Activated naive CD4-positive, alpha-beta T cell treated with anti-CD3 and anti-CD28 coated beads for 36 hours (primary cell): ENCODE data around the gene ELMOD3. TPM values are rescaled to one million over a fixed set of nuclear protein-coding genes. Genes with fewer than 3 reads are reported as not detected.

Source experiments
- CTCF ChIA-PET: fragments of 350-600 bp; sonication (Branson Sonifier 250); formaldehyde crosslinking; loops from one replicate; lab custom pipeline; 2021; ENCODE audit warnings: antibody characterized with exemption; lab: Charles Lee
- DNase-seq: peaks from one replicate; pipeline ENCODE4 v3.0.0-alpha.2; 2020
- H3K27ac Mint-ChIP-seq: one replicate; pipeline ENCODE4 v1.8.0; 2021; ENCODE audit warnings: mild to moderate bottlenecking, mixed read lengths
- H3K27me3 Mint-ChIP-seq: one replicate; pipeline ENCODE4 v1.8.0; 2021; ENCODE audit warnings: low read depth, mixed read lengths
- H3K36me3 Mint-ChIP-seq: one replicate; pipeline ENCODE4 v1.8.0; 2021; ENCODE audit warnings: low read depth, mixed read lengths
- H3K4me1 Mint-ChIP-seq: one replicate; pipeline ENCODE4 v1.8.0; 2021; ENCODE audit warnings: low read depth, mixed read lengths
- H3K4me3 Mint-ChIP-seq: one replicate; pipeline ENCODE4 v1.8.0; 2021; ENCODE audit warnings: mild to moderate bottlenecking, moderate library complexity, mixed read lengths
- H3K9me3 Mint-ChIP-seq: one replicate; pipeline ENCODE4 v1.8.0; 2021; ENCODE audit warnings: mixed read lengths
- intact Hi-C: fragments of 100-400 bp; cut with micrococcal nuclease; formaldehyde crosslinking; loops from one replicate; pipeline ENCODE4 v1.15.1; 2023
- total RNA-seq, 2 experiments: library from RNA; stranded (reverse); gene quantifications; one replicate each; pipeline ENCODE4 v1.2.3, GENCODE V29; 2021

Gene ELMOD3
- total RNA-seq, 2 experiments from 2014 or later = 14.8 to 15.4 TPM

DNA sequence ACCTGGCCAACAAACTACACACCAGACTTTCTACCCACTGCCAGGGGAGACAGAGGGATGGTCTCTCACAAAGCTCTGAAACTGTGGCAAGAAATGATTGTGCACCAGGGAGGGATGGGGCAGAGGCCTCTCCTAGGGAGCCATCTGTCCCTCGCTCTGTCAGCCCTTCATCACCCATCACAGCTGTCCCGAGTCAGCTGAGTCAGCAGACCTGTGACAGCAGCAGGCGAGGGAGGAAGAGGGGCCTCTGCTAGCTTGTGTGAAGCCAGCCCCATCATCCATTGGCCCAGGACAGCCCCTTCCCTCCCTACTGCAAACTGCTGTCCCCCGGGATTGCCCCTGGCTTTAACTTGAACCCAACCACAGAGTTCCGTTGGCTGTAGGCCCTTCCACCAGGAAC, 69.0 kb downstream of the ELMOD3 start:
- intact Hi-C loops = no loop called here
- H3K27me3 Mint-ChIP-seq = no peaks in the 10 kb centered on the region
- H3K27ac Mint-ChIP-seq = no peak overlapping the region
- CTCF ChIA-PET = interaction anchor here (0.7 to 9.9 kb wide), 2 partner anchors 129 to 172 kb away, joined by 3 to 282 read pairs; partner anchors contain the start of gene RNF181
- DNase-seq = no peak
- H3K4me1 Mint-ChIP-seq = peaks cover 16% of the 10 kb centered on the region
- no peaks in the 10 kb centered on the region for H3K36me3 Mint-ChIP-seq
- no peak overlapping the region for H3K4me3 Mint-ChIP-seq
- H3K9me3 Mint-ChIP-seq = no peaks in the 10 kb centered on the region

DNA sequence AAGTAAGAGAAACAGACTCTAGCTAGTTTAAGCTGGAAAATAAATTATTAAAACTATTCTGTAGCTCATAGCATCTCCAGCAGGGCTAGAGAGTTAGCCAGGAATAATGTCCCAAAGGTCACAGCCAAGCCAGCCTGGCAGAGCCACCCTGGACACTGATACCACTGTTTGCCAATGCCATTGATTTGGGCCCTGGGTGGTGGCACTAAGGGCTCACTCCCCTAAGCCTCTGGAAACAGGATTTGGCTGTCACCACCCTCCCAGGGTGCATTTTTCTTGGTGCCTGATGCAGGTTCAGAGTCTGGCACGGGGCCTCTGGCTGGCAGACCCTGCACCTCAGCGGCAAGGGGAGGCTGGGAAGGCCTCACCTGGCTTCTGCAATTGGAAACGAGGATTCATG, 71.0 kb downstream of the ELMOD3 start:
- CTCF ChIA-PET = interaction anchor here (9.9 kb wide), 1 partner anchor 127 kb away, joined by 282 read pairs; no protein-coding TSS in a partner anchor
- Mint-ChIP-seq H3K9me3 (no peaks in the 10 kb centered on the region), H3K36me3 (no peaks in the 10 kb centered on the region), H3K27me3 (no peaks in the 10 kb centered on the region), H3K4me1 (peaks cover 4% of the 10 kb centered on the region), H3K27ac (no peak overlapping the region), H3K4me3 (no peak overlapping the region)
- intact Hi-C loops = no loop called here
- DNase-seq = no peak

DNA sequence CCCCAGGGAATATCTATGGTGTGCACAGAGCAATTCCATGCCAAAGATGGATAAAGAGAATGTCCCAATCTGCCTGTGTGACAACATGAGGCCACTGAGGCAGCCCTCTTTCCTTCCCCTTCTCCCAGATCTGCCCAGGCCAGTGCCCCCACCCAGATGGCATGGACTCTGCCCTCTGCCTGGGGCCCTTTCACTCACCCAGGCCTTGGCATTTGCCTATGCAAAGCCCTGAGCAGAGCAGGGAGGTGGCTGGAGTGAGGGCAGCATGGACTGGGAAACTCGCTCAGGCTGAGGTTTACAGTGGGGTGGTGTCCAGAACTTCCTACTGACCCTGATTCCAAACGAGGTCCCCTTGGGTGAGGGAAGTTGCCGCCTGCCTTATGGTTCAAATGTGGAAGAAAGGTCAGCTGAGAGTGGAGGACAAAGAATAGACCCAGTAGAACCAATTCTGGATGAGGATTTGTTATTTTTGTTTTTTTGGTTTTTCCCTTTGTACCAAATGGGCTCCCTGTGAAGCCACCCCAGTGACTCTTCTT, 72.8 kb downstream of the ELMOD3 start:
- no peak for DNase-seq
- H3K9me3 Mint-ChIP-seq = no peaks in the 10 kb centered on the region
- H3K4me1 Mint-ChIP-seq = no peaks in the 10 kb centered on the region
- no peak overlapping the region for H3K4me3 Mint-ChIP-seq
- CTCF ChIA-PET = interaction anchor here (3.2 to 9.9 kb wide), 2 partner anchors 7 to 125 kb away, joined by 22 to 282 read pairs; partner anchors contain the start of gene SH2D6
- no peak overlapping the region for H3K27ac Mint-ChIP-seq
- no peaks in the 10 kb centered on the region for H3K27me3 Mint-ChIP-seq
- H3K36me3 Mint-ChIP-seq = no peaks in the 10 kb centered on the region
- intact Hi-C loops = no loop called here

DNA sequence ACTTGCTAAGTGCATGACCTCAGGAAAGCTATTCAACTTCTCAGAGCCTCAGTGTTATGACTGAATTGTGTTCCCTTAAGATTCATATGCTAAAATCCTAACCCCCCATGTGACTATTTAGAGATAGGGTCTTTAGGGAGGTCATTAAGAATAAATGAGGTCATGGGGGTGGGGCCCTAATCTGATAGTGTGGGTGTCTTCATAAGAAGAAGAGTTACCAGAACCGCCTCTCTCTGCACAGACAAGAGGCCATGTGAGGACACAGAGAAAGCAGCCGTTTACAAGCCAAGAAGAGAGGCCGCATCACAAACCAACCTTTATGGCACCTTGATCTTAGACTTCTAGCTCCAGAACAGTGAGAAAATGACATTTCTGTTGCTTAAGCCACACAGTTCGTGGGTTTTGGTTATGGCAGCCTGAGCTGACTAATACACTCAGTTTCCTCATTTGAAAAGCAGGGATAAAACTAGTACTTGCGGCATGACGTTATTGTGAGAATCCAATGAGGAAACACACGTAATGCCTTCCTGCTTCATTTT, 73.8 kb downstream of the ELMOD3 start:
- DNase-seq = no peak
- CTCF ChIA-PET = interaction anchor here (0.5 to 3.2 kb wide), 5 partner anchors 8 to 210 kb away, joined by 3 to 22 read pairs (median 4); partner anchors contain the start of gene SH2D6
- intact Hi-C loops = no loop called here

DNA sequence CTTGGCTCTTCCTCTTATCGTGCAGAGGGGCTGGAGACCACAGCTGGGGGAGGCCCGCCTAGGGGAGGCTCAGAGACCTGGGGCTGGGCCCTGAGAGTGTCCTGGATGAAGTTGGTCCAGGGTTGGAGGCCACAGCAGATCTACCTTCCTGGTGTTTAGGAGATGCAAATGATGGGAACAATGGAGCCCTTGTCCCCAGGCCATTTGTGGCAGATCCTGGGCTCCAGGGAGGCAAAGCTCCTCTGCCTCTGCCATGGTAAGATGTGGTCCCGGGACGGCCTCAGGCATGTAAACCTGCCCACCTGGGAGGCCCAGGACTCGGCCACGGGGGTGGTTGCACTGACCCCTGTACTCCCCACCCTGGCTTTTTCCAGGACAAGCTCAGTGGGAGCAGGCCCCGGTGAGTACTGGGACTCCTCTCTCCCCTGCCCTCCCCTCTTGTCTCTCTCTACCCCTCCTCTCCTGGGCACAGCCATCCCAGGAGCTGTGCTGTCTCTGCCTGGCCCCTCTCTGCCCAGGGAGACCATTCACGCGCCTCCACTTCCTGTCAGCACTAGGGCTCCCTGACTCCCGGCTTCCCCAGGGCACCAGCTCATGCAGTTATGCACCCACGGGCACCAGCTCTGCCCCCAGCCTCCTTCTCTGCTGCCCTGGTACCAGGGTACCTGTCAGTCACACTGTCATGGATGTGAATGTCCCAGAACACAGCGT, 74.8 kb downstream of the ELMOD3 start:
- H3K4me1 Mint-ChIP-seq = no peaks in the 10 kb centered on the region
- no peak overlapping the region for H3K4me3 Mint-ChIP-seq
- no peak overlapping the region for H3K27ac Mint-ChIP-seq
- intact Hi-C loops = no loop called here
- no peaks in the 10 kb centered on the region for H3K36me3 Mint-ChIP-seq
- DNase-seq = no peak
- H3K9me3 Mint-ChIP-seq = no peaks in the 10 kb centered on the region
- no peaks in the 10 kb centered on the region for H3K27me3 Mint-ChIP-seq
- CTCF ChIA-PET = interaction anchor here (0.8 to 3.2 kb wide), 6 partner anchors 9 to 124 kb away, joined by 3 to 22 read pairs (median 4); partner anchors contain the start of gene SH2D6

More for the DNA sequence above, 73.8 kb downstream of the ELMOD3 start:
- no peak overlapping the region for H3K27ac Mint-ChIP-seq
- no peaks in the 10 kb centered on the region for H3K27me3 Mint-ChIP-seq
- no peak overlapping the region for H3K4me3 Mint-ChIP-seq
- no peaks in the 10 kb centered on the region for H3K9me3 Mint-ChIP-seq
- H3K4me1 Mint-ChIP-seq = no peaks in the 10 kb centered on the region
- H3K36me3 Mint-ChIP-seq = no peaks in the 10 kb centered on the region

DNA sequence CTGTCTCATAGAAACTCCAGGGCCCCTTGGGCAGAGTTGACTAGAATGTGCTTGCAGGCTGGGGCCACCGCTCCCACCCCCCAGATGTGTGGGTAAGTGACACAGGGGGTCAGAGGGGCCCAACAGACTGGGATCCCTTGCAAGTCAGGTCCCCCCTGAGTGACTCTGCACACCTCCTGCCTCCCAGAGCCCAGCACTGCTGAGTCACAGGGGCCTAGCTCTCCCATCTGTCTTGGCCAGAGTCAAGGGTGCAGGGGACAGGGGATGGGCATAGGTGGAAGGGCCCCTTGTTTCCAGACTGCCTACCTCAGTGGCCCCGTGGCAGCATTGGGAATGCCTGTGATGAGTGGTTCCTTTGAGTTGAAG, 75.3 kb downstream of the ELMOD3 start:
- Mint-ChIP-seq H3K4me3 (no peak overlapping the region), H3K27me3 (no peaks in the 10 kb centered on the region), H3K9me3 (no peaks in the 10 kb centered on the region), H3K27ac (no peak overlapping the region), H3K4me1 (no peaks in the 10 kb centered on the region), H3K36me3 (no peaks in the 10 kb centered on the region)
- intact Hi-C loops = no loop called here
- CTCF ChIA-PET = interaction anchor here (1.1 to 3.2 kb wide), 3 partner anchors 10 to 122 kb away, joined by 4 to 22 read pairs (median 9); partner anchors contain the start of gene SH2D6
- DNase-seq = no peak

DNA sequence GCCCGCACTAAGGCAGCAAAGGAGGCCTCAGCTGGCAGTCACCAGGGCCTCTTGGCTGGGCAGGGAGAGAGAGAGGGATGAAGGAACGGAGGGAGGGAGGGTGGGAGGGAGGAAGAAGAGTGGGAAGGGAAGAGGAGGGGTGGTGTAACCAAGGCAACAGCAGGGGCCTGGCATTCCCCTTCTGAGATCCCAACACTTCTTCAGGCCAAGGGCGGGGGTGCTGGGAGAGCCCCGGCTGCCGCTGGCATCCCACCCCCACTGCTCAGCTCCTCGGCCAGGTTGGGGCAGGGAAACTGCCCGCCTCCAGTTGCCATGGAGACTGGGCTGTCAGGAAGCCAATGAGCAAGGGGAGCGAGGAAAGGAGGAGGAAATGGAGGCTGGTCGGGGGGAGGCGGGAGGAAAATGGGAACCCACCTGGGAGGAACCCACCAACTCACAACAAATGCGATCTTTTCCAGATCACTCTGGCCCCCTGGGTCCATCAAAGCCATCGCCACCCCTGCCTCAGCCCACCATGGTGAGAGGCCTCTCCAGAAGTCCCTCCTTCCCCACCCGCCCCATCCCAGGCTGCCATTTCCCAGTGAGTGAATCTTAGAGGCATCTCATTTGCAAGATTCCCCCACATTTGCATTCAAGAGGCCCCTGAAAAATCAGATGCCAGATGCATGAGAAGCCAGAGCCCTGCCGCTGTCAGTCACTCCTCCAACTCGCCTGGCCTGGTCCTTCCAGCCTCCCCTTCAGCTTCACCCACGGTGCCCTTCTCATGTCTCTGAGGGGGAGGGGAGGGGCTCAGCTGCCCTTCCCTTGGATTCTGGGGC, 76.4 kb downstream of the ELMOD3 start:
- no peak overlapping the region for H3K27ac Mint-ChIP-seq
- no peaks in the 10 kb centered on the region for H3K27me3 Mint-ChIP-seq
- no peaks in the 10 kb centered on the region for H3K36me3 Mint-ChIP-seq
- CTCF ChIA-PET = interaction anchor here (1.1 to 3.2 kb wide), 2 partner anchors 11 to 121 kb away, joined by 3 to 22 read pairs; partner anchors contain the start of gene SH2D6
- intact Hi-C loops = no loop called here
- no peak for DNase-seq
- H3K4me1 Mint-ChIP-seq = no peaks in the 10 kb centered on the region
- no peaks in the 10 kb centered on the region for H3K9me3 Mint-ChIP-seq
- no peak overlapping the region for H3K4me3 Mint-ChIP-seq

DNA sequence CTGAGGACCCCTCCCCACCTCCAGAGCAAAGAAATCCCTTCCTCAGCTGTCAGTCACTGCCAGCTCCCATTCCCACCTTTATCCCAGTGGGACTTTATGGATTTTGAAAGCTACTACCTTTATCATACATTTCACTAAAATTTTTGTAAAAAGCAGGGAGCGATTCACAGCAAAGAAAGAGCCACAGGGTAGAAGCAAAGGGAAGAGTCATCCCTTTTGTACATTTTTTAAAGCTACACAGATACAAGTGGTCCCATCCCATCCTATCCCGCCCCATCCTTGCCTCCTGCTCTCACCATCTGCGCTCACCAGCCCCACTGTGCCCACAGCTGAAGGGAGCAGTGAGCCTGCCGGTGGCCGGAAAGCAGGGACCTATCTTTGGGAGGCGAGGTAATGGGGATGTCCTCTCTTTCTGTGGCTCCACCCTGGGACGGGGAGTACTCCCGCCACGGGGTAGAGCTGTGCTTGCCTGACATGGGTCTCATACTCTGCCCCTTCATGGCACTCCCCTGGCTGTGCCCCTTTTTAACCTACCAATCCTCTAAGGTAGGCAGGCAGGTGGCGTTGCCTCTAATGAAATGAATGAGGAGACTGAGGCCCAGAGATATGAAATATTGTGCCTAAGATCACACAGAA, 77.1 kb downstream of the ELMOD3 start:
- Mint-ChIP-seq H3K27me3 (no peaks in the 10 kb centered on the region), H3K4me1 (no peaks in the 10 kb centered on the region), H3K27ac (no peak overlapping the region), H3K36me3 (no peaks in the 10 kb centered on the region), H3K4me3 (no peak overlapping the region), H3K9me3 (no peaks in the 10 kb centered on the region)
- CTCF ChIA-PET = interaction anchor here (1.1 kb wide), 1 partner anchor 121 kb away, joined by 3 read pairs; no protein-coding TSS in a partner anchor
- no peak for DNase-seq
- intact Hi-C loops = no loop called here

DNA sequence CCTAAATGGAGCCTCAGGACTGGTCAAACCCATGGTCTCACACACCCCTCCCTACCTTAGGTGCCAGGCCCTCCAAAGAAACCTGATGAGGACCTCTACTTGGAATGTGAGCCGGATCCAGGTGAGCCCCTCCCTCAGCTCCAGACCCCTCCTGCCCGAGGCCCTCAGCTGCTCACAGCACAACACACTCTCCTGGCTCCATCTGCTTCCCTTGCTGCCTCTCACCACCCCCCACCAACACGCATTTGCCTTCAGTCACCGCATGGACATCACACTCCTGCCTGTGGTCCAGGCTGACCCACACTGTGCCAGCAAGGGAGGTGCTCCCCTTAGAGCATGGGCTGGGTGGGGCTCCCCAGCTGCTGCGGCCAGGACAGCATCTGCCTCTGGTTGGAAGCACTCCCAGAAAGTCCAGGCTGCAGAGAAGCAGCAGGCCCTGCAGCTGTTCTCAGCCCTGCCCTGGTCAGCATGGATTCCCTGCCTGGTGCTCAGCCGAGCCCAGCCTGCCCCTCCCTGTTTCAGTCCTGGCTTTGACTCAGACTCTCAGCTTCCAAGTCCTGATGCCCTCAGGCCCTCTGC, 79.0 kb downstream of the ELMOD3 start:
- Mint-ChIP-seq H3K4me3 (no peak overlapping the region), H3K9me3 (no peaks in the 10 kb centered on the region), H3K27me3 (no peaks in the 10 kb centered on the region), H3K4me1 (peaks cover 12% of the 10 kb centered on the region), H3K36me3 (no peaks in the 10 kb centered on the region), H3K27ac (no peak overlapping the region)
- no peak for DNase-seq
- CTCF ChIA-PET = interaction anchor here (1.3 kb wide), 1 partner anchor 105 kb away, joined by 3 read pairs; the partner anchor contains the start of gene MAT2A
- intact Hi-C loops = no loop called here

DNA sequence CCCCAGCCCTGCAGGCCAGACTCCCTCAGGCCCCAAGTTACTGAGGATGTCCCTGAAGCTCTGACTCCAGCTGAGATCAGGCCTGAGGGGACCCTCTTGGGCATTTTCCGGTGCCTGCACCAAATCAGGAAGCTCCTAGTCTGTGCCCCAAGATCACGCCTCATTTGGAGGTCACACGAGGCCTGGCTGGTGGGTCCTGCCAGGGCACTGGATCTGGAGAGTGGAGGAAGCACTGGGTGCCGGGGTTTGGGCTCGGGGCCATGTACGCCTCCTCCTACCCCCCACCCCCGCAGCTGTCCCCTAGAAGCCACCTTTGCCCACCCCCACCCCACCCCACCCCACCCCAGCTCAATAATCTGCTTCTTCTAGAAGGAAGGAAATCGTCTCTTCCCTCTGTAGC, 80.1 kb downstream of the ELMOD3 start:
- Mint-ChIP-seq H3K36me3 (no peaks in the 10 kb centered on the region), H3K27ac (no peak overlapping the region), H3K27me3 (no peaks in the 10 kb centered on the region), H3K9me3 (no peaks in the 10 kb centered on the region), H3K4me1 (peaks cover 22% of the 10 kb centered on the region), H3K4me3 (no peak overlapping the region)
- no peak for DNase-seq
- intact Hi-C loops = loop anchor here (5.0 kb wide), 1 partner anchor 1008 kb away; the partner anchor contains the start of gene KDM3A
- CTCF ChIA-PET = no interaction called here

DNA sequence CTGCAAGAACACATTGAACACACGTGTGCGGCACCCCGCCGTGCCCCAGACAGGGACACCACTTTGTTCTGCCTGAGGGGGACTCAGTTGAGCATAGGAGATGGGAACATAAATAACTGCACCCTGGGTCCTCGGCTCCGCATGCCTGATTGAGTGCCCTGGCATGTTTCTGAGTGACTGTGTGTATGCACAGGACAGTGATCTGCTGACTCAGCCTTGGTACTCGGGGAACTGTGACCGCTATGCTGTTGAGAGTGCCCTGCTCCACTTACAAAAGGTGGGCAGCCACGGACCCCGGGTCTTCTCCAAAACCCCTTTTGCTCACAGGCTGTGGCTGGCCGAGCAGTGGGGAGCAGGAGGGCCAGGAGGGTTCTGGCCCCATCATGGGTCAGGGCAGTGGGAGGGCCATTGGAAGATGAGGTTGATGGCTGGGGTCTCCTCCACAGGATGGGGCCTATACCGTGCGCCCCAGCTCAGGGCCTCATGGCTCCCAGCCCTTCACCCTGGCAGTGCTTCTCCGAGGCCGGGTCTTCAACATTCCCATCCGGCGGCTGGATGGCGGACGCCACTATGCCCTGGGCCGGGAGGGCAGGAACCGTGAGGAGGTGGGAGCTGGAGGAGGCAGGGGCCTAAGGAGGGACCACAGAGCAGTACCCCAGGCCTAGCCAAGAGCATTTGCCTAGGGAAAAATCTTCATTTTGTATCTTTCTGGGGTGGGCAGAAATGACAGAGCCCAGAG, 80.8 kb downstream of the ELMOD3 start:
- H3K27ac Mint-ChIP-seq = no peak overlapping the region
- intact Hi-C loops = loop anchor here (5.0 kb wide), 1 partner anchor 1007 kb away; the partner anchor contains the start of gene KDM3A

More for the DNA sequence above, 80.8 kb downstream of the ELMOD3 start:
- CTCF ChIA-PET = no interaction called here
- H3K9me3 Mint-ChIP-seq = no peaks in the 10 kb centered on the region
- no peak overlapping the region for H3K4me3 Mint-ChIP-seq
- no peaks in the 10 kb centered on the region for H3K36me3 Mint-ChIP-seq
- no peak for DNase-seq
- H3K27me3 Mint-ChIP-seq = no peaks in the 10 kb centered on the region
- peaks cover 26% of the 10 kb centered on the region for H3K4me1 Mint-ChIP-seq
